Endothelial cell of umbilical vein (primary cell): ENCODE measurements around the gene KCNMA1. TPM values are rescaled to one million over a fixed set of nuclear protein-coding genes. Genes with fewer than 3 reads are reported as not detected.

Source experiments
- BruUV-seq: library from RNA; stranded (reverse); fragments of 400-500 nt; replicated peaks from 2 replicates; lab custom pipeline; 2021; lab: Mats Ljungman, UMichigan
- CTCF ChIA-PET: fragments of 300-600, 350-600 bp; sonication (Branson Sonifier 250); formaldehyde crosslinking; loops from one replicate; lab custom pipeline; 2021; ENCODE audit warnings: antibody characterized with exemption, inconsistent platforms; lab: Charles Lee
- POLR2A ChIA-PET: fragments of 300-600, 350-600 bp; sonication (Branson Sonifier 250); formaldehyde crosslinking; loops from one replicate; lab custom pipeline; 2021; ENCODE audit warnings: antibody characterized with exemption, inconsistent platforms; lab: Charles Lee
- DNase-seq: peaks from one replicate; pipeline ENCODE4 v3.0.0-alpha.2; 2011; ENCODE audit warnings: low read depth, low spot score
- FAIRE-seq: peaks from 2 replicates; lab custom pipeline; 2011; peaks lifted over from hg19 to GRCh38; lab: Jason Lieb, UNC
- H2AFZ ChIP-seq: 2 replicates; pipeline ENCODE4 v1.6.0; 2012; ENCODE audit warnings: low read depth, low read length, control low read depth, inconsistent platforms
- H3K27ac ChIP-seq: 2 replicates; pipeline ENCODE4 v1.5.1; 2011; ENCODE audit warnings: low read depth, mild to moderate bottlenecking, control low read depth, low read length, moderate library complexity; ENCODE audit not compliant: insufficient read depth
- H3K27me3 ChIP-seq, 2 experiments: 2 replicates each; pipeline versions ENCODE4 v1.6.0 to v1.6.1; 2011; ENCODE audit warnings: low read length in 2 of 2, mixed read lengths in 1 of 2; ENCODE audit not compliant: control insufficient read depth in 2 of 2, insufficient read depth in 2 of 2
- H3K36me3 ChIP-seq, 2 experiments: 2 replicates in 1 of 2; 3 replicates in 1 of 2; pipeline ENCODE4 v1.5.1; 2011; ENCODE audit warnings: low read length in 2 of 2, mild to moderate bottlenecking in 1 of 2, moderate library complexity in 1 of 2; ENCODE audit not compliant: control insufficient read depth in 2 of 2, insufficient read depth in 2 of 2; ENCODE audit errors: extremely low read depth in 1 of 2
- H3K4me1 ChIP-seq: 3 replicates; pipeline ENCODE4 v1.5.1; 2011; ENCODE audit warnings: mild to moderate bottlenecking, low read length; ENCODE audit not compliant: control insufficient read depth, insufficient read depth; ENCODE audit errors: extremely low read depth
- H3K4me2 ChIP-seq: 2 replicates; pipeline ENCODE4 v1.6.1; 2011; ENCODE audit warnings: low read length, control low read depth, mixed read lengths; ENCODE audit not compliant: insufficient read depth
- H3K4me3 ChIP-seq, 3 experiments: fragments of 200-600 bp in 1 of 3; sonication (generic), shearing (Covaris generic) in 1 of 3; replicated peaks in 1 of 3; 2 replicates each; pipeline ENCODE4 v1.5.1; 2011 to 2016; ENCODE audit warnings: control low read depth in 3 of 3, low read length in 3 of 3, mild to moderate bottlenecking in 2 of 3, inconsistent platforms in 1 of 3, low read depth in 1 of 3, moderate library complexity in 1 of 3; ENCODE audit not compliant: insufficient read depth in 1 of 3
- H3K79me2 ChIP-seq: 2 replicates; pipeline ENCODE4 v1.6.0; 2012; ENCODE audit warnings: low read length, inconsistent platforms; ENCODE audit not compliant: control insufficient read depth, insufficient read depth
- H3K9ac ChIP-seq: replicated peaks from 2 replicates; pipeline ENCODE3; 2011; ENCODE audit warnings: low read length, control low read depth; ENCODE audit not compliant: insufficient read depth; ENCODE audit errors: extremely low read depth
- H3K9me1 ChIP-seq: replicated peaks from 3 replicates; pipeline ENCODE4 v1.6.0; 2011; ENCODE audit warnings: mild to moderate bottlenecking, low read length; ENCODE audit not compliant: control insufficient read depth, insufficient read depth; ENCODE audit errors: extremely low read depth
- H3K9me3 ChIP-seq: replicated peaks from 2 replicates; pipeline ENCODE4 v1.5.1; 2012; ENCODE audit warnings: low read length, inconsistent platforms; ENCODE audit not compliant: control insufficient read depth, insufficient read depth
- H4K20me1 ChIP-seq: replicated peaks from 2 replicates; pipeline ENCODE3; 2011; ENCODE audit warnings: mild to moderate bottlenecking, low read length; ENCODE audit not compliant: control insufficient read depth, insufficient read depth; ENCODE audit errors: extremely low read depth
- EZH2 ChIP-seq: IDR thresholded peaks from 2 replicates; pipeline ENCODE4 v1.6.1; 2012; ENCODE audit warnings: borderline replicate concordance, low read depth, mild to moderate bottlenecking, moderate library complexity, low read length, inconsistent platforms; ENCODE audit not compliant: severe bottlenecking
- FOS ChIP-seq: IDR thresholded peaks from 2 replicates; pipeline ENCODE4 v1.6.1; 2011; ENCODE audit warnings: mild to moderate bottlenecking, low read length, moderate library complexity, borderline replicate concordance; ENCODE audit not compliant: insufficient read depth
- GATA2 ChIP-seq: IDR thresholded peaks from 2 replicates; pipeline ENCODE4 v1.7.0; 2011; ENCODE audit warnings: low read depth, mild to moderate bottlenecking, moderate library complexity, mixed read lengths, low read length; ENCODE audit not compliant: insufficient read length, insufficient read depth
- JUN ChIP-seq: IDR thresholded peaks from 2 replicates; pipeline ENCODE4 v1.6.1; 2011; ENCODE audit warnings: borderline replicate concordance, low read depth; ENCODE audit not compliant: insufficient read length, insufficient read depth
- MYC ChIP-seq: IDR thresholded peaks from one replicate; pipeline ENCODE4 v1.6.1; 2011; ENCODE audit warnings: mild to moderate bottlenecking, low read depth, low read length
- POLR2A ChIP-seq: IDR thresholded peaks from 2 replicates; pipeline ENCODE4 v1.6.1; 2012; ENCODE audit warnings: low read depth, mild to moderate bottlenecking, control low read depth, low read length
- POLR2AphosphoS5 ChIP-seq: IDR thresholded peaks from 2 replicates; pipeline ENCODE4 v1.6.1; 2012; ENCODE audit warnings: low read depth, mild to moderate bottlenecking, control low read depth, low read length, moderate library complexity; ENCODE audit not compliant: insufficient read depth
- dilution Hi-C: fragments of 300-500 bp; cut with MboI; formaldehyde crosslinking; loops from one replicate; pipeline ENCODE4 v1.15.0; 2019; ENCODE audit warnings: low sequenced_read_pairs; ENCODE audit not compliant: extremely low pct_ligation_motif_present
- intact Hi-C: fragments of 100-400 bp; cut with micrococcal nuclease; formaldehyde crosslinking; loops from one replicate; pipeline ENCODE4 v1.10.0; 2022
- polyA plus RNA-seq, 4 experiments: library from polyadenylated mRNA; depleted of rRNA in 3 of 4; stranded (reverse) in 3 of 4; unstranded in 1 of 4; fragments of >200 nt; gene quantifications; 2 replicates each; pipeline versions ENCODE4 v1.2.1 to v1.2.3, GENCODE V29; 2011 to 2012; ENCODE audit warnings: missing spikeins in 1 of 4
- total RNA-seq: library from RNA; stranded (reverse); gene quantifications from 2 replicates; pipeline ENCODE4 v1.2.3, GENCODE V29; 2021
- TF ChIP-seq, protein P1 (sequence below), 2 donors: IDR thresholded peaks; 1 replicate in 1 of 2; 2 replicates in 1 of 2; pipeline ENCODE4 v1.5.1; 2011; ENCODE audit warnings: low read length in 2 of 2, mild to moderate bottlenecking in 2 of 2, moderate library complexity in 2 of 2, control low read depth in 1 of 2, inconsistent platforms in 1 of 2, low read depth in 1 of 2; ENCODE audit not compliant: insufficient read depth in 1 of 2; ENCODE audit errors: extremely low read depth in 1 of 2
- TF ChIP-seq, protein P2 (sequence below): IDR thresholded peaks from 2 replicates; pipeline ENCODE4 v1.6.1; 2011; ENCODE audit not compliant: insufficient read depth, insufficient read length

KCNMA1 gene
- total and polyA plus RNA-seq, 2 donors (not counting 3 experiments of a cell fraction or from before 2014, with no cell fraction given), result 0.10 to 0.82 TPM

DNA sequence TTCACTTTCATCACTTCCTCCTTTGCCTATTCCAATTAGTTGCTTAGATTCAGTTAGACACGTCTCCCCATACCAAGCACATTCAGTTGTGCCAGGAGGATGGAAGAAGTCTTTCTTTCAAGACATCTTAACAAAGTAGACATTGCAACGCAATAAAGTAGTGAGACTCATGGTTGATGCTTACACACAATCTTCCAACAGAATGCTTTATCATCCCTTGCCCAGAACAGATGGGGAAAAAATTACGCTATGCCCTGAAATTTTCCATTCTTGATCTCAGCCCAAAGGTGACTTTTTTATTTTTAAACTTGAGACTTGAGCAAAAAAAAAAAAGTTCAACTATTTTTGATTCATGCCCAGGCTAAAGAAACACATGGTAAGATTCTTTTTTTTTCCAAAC lies 74.9 kb downstream of the KCNMA1 start:
- intact Hi-C loops, result no loop called here
- Histone ChIP-seq H3K36me3 (no peaks in the 10 kb centered on the region), H3K4me3 (no peak overlapping the region), H3K9ac (no peak overlapping the region), H3K79me2 (no peaks in the 10 kb centered on the region), H3K4me1 (no peaks in the 10 kb centered on the region), H3K9me1 (no peaks in the 10 kb centered on the region), H3K27me3 (no peaks in the 10 kb centered on the region), H3K27ac (no peak overlapping the region), H4K20me1 (no peaks in the 10 kb centered on the region), H3K4me2 (no peak overlapping the region), H3K9me3 (no peaks in the 10 kb centered on the region), H2AFZ (no peak overlapping the region)
- TF ChIP-seq JUN, result no peak
- TF ChIP-seq POLR2AphosphoS5, result no peak
- no peak for TF ChIP-seq POLR2A
- TF ChIP-seq MYC, result no peak
- TF ChIP-seq FOS, result no peak
- no peak for TF ChIP-seq GATA2
- no peak for TF ChIP-seq EZH2
- TF ChIP-seq, protein P1, sequence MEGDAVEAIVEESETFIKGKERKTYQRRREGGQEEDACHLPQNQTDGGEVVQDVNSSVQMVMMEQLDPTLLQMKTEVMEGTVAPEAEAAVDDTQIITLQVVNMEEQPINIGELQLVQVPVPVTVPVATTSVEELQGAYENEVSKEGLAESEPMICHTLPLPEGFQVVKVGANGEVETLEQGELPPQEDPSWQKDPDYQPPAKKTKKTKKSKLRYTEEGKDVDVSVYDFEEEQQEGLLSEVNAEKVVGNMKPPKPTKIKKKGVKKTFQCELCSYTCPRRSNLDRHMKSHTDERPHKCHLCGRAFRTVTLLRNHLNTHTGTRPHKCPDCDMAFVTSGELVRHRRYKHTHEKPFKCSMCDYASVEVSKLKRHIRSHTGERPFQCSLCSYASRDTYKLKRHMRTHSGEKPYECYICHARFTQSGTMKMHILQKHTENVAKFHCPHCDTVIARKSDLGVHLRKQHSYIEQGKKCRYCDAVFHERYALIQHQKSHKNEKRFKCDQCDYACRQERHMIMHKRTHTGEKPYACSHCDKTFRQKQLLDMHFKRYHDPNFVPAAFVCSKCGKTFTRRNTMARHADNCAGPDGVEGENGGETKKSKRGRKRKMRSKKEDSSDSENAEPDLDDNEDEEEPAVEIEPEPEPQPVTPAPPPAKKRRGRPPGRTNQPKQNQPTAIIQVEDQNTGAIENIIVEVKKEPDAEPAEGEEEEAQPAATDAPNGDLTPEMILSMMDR (IDR thresholded peaks at IDR 0.05; ENCODE audit: extremely low read depth in 1 of 2, insufficient read depth in 1 of 2, low read depth in 1 of 2, low read length in 2 of 2), result no peak
- TF ChIP-seq, protein P2, sequence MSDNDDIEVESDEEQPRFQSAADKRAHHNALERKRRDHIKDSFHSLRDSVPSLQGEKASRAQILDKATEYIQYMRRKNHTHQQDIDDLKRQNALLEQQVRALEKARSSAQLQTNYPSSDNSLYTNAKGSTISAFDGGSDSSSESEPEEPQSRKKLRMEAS, result no peak
- DNase-seq (no peak), FAIRE-seq (no peak)
- ChIA-PET CTCF (interaction anchor here (0.7 to 1.5 kb wide), 2 partner anchors 10 to 11 kb away, joined by 4 read pairs; no protein-coding TSS in a partner anchor), POLR2A (no interaction called here)
- dilution Hi-C loops, result no loop called here
- BruUV-seq, result no TSS peak
